ENCODE results near the gene GBP3.

The GBP3 gene

GRCh38 chr1:89001510-89001909, 21.2 kb downstream of the GBP3 start:
- peak; percentile 40; the same call in 2 of the 3 replicates for ATAC-seq
- TF ChIP-seq, protein P1, sequence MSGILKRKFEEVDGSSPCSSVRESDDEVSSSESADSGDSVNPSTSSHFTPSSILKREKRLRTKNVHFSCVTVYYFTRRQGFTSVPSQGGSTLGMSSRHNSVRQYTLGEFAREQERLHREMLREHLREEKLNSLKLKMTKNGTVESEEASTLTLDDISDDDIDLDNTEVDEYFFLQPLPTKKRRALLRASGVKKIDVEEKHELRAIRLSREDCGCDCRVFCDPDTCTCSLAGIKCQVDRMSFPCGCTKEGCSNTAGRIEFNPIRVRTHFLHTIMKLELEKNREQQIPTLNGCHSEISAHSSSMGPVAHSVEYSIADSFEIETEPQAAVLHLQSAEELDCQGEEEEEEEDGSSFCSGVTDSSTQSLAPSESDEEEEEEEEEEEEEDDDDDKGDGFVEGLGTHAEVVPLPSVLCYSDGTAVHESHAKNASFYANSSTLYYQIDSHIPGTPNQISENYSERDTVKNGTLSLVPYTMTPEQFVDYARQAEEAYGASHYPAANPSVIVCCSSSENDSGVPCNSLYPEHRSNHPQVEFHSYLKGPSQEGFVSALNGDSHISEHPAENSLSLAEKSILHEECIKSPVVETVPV (CRISPR knock-in tag; IDR thresholded peaks at IDR 0.05) = no peak
- TF ChIP-seq TOX (CRISPR knock-in tag; IDR thresholded peaks at IDR 0.05; ENCODE audit: borderline replicate concordance) (no peak), ZFP30 (CRISPR knock-in tag; IDR thresholded peaks at IDR 0.05) (no peak), ZNF565 (CRISPR knock-in tag; conservative IDR thresholded peaks at IDR 0.05; ENCODE audit: low read depth) (no peak), BACH2 (CRISPR knock-in tag; IDR thresholded peaks at IDR 0.05; ENCODE audit: borderline replicate concordance) (no peak), TCF4 (CRISPR knock-in tag; IDR thresholded peaks at IDR 0.05; ENCODE audit: borderline replicate concordance) (no peak), GLIS3 (CRISPR knock-in tag; IDR thresholded peaks at IDR 0.05) (no peak), ARNTL (CRISPR knock-in tag; IDR thresholded peaks at IDR 0.05; ENCODE audit: borderline replicate concordance, low read depth) (no peak), ZNF8 (CRISPR knock-in tag; IDR thresholded peaks at IDR 0.05) (no peak), CSDC2 (CRISPR knock-in tag; IDR thresholded peaks at IDR 0.05) (no peak), PPARA (CRISPR knock-in tag; IDR thresholded peaks at IDR 0.05; ENCODE audit: borderline replicate concordance) (no peak), SNAI2 (CRISPR knock-in tag; IDR thresholded peaks at IDR 0.05) (no peak)
- TF ChIP-seq, protein P2, sequence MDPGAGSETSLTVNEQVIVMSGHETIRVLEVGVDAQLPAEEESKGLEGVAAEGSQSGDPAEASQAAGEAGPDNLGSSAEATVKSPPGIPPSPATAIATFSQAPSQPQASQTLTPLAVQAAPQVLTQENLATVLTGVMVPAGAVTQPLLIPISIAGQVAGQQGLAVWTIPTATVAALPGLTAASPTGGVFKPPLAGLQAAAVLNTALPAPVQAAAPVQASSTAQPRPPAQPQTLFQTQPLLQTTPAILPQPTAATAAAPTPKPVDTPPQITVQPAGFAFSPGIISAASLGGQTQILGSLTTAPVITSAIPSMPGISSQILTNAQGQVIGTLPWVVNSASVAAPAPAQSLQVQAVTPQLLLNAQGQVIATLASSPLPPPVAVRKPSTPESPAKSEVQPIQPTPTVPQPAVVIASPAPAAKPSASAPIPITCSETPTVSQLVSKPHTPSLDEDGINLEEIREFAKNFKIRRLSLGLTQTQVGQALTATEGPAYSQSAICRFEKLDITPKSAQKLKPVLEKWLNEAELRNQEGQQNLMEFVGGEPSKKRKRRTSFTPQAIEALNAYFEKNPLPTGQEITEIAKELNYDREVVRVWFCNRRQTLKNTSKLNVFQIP (CRISPR knock-in tag; IDR thresholded peaks at IDR 0.05; ENCODE audit: borderline replicate concordance, low read depth) = no peak
- TF ChIP-seq, protein P3, sequence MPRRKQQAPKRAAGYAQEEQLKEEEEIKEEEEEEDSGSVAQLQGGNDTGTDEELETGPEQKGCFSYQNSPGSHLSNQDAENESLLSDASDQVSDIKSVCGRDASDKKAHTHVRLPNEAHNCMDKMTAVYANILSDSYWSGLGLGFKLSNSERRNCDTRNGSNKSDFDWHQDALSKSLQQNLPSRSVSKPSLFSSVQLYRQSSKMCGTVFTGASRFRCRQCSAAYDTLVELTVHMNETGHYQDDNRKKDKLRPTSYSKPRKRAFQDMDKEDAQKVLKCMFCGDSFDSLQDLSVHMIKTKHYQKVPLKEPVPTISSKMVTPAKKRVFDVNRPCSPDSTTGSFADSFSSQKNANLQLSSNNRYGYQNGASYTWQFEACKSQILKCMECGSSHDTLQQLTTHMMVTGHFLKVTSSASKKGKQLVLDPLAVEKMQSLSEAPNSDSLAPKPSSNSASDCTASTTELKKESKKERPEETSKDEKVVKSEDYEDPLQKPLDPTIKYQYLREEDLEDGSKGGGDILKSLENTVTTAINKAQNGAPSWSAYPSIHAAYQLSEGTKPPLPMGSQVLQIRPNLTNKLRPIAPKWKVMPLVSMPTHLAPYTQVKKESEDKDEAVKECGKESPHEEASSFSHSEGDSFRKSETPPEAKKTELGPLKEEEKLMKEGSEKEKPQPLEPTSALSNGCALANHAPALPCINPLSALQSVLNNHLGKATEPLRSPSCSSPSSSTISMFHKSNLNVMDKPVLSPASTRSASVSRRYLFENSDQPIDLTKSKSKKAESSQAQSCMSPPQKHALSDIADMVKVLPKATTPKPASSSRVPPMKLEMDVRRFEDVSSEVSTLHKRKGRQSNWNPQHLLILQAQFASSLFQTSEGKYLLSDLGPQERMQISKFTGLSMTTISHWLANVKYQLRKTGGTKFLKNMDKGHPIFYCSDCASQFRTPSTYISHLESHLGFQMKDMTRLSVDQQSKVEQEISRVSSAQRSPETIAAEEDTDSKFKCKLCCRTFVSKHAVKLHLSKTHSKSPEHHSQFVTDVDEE (CRISPR knock-in tag; IDR thresholded peaks at IDR 0.05) = no peak

DNA sequence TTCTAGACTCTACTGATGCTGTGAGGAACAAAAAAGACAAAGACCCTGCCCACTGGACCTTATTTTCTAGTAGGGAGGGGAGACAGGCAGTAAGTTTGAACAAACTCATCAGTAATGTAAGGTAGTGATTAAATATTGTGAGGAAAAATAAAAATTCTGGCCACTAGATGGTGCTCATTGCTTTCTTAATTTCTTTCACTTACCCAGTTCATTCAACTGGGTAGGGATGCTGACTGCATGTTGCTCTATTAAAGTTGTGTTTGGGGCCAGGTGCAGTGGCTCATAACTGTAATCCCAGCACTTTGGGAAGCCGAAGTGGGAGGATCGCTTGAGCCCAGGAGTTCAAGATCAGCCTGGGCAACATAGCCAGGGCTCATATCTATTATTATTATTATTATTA, 23.9 kb downstream of the GBP3 start:
- TF ChIP-seq ZC3H10 (CRISPR knock-in tag; IDR thresholded peaks at IDR 0.05) = no peak
- no peak for TF ChIP-seq ESRRG (CRISPR knock-in tag; IDR thresholded peaks at IDR 0.05)
- TF ChIP-seq ZFP30 (CRISPR knock-in tag; IDR thresholded peaks at IDR 0.05) = no peak
- no peak for TF ChIP-seq RARB (CRISPR knock-in tag; IDR thresholded peaks at IDR 0.05)
- no peak for TF ChIP-seq ARNTL (CRISPR knock-in tag; IDR thresholded peaks at IDR 0.05; ENCODE audit: borderline replicate concordance, low read depth)
- no peak for TF ChIP-seq OSR1 (CRISPR knock-in tag; IDR thresholded peaks at IDR 0.05)
- no peak for TF ChIP-seq BACH2 (CRISPR knock-in tag; IDR thresholded peaks at IDR 0.05; ENCODE audit: borderline replicate concordance)
- no peak for TF ChIP-seq CSDC2 (CRISPR knock-in tag; IDR thresholded peaks at IDR 0.05)
- TF ChIP-seq ISL1 (CRISPR knock-in tag; IDR thresholded peaks at IDR 0.05) = no peak
- TF ChIP-seq, protein P1 (CRISPR knock-in tag; IDR thresholded peaks at IDR 0.05) = no peak
- no peak for TF ChIP-seq ZNF8 (CRISPR knock-in tag; IDR thresholded peaks at IDR 0.05)
- TF ChIP-seq ZNF565 (CRISPR knock-in tag; conservative IDR thresholded peaks at IDR 0.05; ENCODE audit: low read depth) = no peak
- TF ChIP-seq CREB5 (CRISPR knock-in tag; IDR thresholded peaks at IDR 0.05; ENCODE audit: low read depth) = no peak
- TF ChIP-seq ZFP3 (CRISPR knock-in tag; IDR thresholded peaks at IDR 0.05) = no peak
- peak; percentile 98 for ATAC-seq

DNA sequence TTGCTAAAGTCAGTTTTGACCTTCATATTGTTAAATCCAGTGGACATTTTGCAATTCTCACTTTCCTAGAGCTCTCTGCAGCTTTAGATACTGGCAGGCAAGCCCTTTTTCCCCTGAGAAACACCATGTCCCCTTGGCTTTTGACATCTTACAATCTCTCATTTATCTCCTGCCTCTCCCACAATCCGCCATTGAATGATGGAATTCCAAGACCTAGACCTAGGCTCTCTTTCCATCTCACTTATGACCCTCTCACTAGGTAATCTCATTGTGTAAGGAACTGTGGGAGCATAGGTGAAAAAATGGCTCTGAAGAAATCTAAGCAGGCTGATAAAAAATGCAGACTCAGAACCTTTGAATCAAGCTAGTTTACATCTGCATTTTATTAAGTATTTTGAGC, 32.2 kb downstream of the GBP3 start:
- no peak for ATAC-seq
- TF ChIP-seq, protein P1 (CRISPR knock-in tag; IDR thresholded peaks at IDR 0.05) = no peak
- TF ChIP-seq ZNF565 (CRISPR knock-in tag; conservative IDR thresholded peaks at IDR 0.05; ENCODE audit: low read depth) = no peak
- no peak for TF ChIP-seq ZNF70 (CRISPR knock-in tag; IDR thresholded peaks at IDR 0.05)
- TF ChIP-seq, protein P4, sequence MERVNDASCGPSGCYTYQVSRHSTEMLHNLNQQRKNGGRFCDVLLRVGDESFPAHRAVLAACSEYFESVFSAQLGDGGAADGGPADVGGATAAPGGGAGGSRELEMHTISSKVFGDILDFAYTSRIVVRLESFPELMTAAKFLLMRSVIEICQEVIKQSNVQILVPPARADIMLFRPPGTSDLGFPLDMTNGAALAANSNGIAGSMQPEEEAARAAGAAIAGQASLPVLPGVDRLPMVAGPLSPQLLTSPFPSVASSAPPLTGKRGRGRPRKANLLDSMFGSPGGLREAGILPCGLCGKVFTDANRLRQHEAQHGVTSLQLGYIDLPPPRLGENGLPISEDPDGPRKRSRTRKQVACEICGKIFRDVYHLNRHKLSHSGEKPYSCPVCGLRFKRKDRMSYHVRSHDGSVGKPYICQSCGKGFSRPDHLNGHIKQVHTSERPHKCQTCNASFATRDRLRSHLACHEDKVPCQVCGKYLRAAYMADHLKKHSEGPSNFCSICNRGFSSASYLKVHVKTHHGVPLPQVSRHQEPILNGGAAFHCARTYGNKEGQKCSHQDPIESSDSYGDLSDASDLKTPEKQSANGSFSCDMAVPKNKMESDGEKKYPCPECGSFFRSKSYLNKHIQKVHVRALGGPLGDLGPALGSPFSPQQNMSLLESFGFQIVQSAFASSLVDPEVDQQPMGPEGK (CRISPR knock-in tag; IDR thresholded peaks at IDR 0.05; ENCODE audit: borderline replicate concordance) = no peak
- TF ChIP-seq, protein P2 (CRISPR knock-in tag; IDR thresholded peaks at IDR 0.05; ENCODE audit: borderline replicate concordance, low read depth) = no peak
- TF ChIP-seq PPARA (CRISPR knock-in tag; IDR thresholded peaks at IDR 0.05; ENCODE audit: borderline replicate concordance) = no peak
- no peak for TF ChIP-seq ZFP30 (CRISPR knock-in tag; IDR thresholded peaks at IDR 0.05)
- no peak for TF ChIP-seq SNAI2 (CRISPR knock-in tag; IDR thresholded peaks at IDR 0.05)
- TF ChIP-seq ESRRG (CRISPR knock-in tag; IDR thresholded peaks at IDR 0.05) = no peak
- no peak for TF ChIP-seq OSR1 (CRISPR knock-in tag; IDR thresholded peaks at IDR 0.05)

Measured in SK-N-SH treated with all-trans-retinoic acid at 6 μM for 48 hours (cell line).